GM12874 (cell line): ENCODE data around the gene ZNF326.

Experiments used
- CTCF ChIP-seq: IDR thresholded peaks from 2 replicates; pipeline ENCODE4 v1.5.1; 2011; ENCODE audit warnings: low read depth, mild to moderate bottlenecking, control low read depth, low read length, moderate library complexity; ENCODE audit not compliant: insufficient read depth

Gene ZNF326

GRCh38 chr1:90012300-90012699 lies 17.4 kb downstream of the ZNF326 start:
- TF ChIP-seq CTCF = no peak

GRCh38 chr1:90023691-90024090 lies 28.8 kb downstream of the ZNF326 start:
- TF ChIP-seq CTCF = no peak

GRCh38 chr1:90027281-90027680 lies 32.4 kb downstream of the ZNF326 start:
- no peak for TF ChIP-seq CTCF

- no peak for TF ChIP-seq CTCF
These were observed 44.7 kb downstream of the ZNF326 start for GRCh38 chr1:90039652-90040051.

- TF ChIP-seq CTCF = no peak
These were observed 48.7 kb downstream of the ZNF326 start for GRCh38 chr1:90043586-90043985.

- TF ChIP-seq CTCF = no peak
These were observed 49.4 kb downstream of the ZNF326 start for GRCh38 chr1:90044346-90044745.

- TF ChIP-seq CTCF = peak; percentile 56
These were observed 51.1 kb downstream of the ZNF326 start for GRCh38 chr1:90045853-90046563.
